UCSD-AML1 (cell line): Measurements from ENCODE around the gene TBL1X.

ENCODE experiments used
- DNase-seq: peaks from one replicate; lab custom pipeline; 2025; ENCODE audit not compliant: unreplicated experiment; lab: John Stamatoyannopoulos, UW

TBL1X gene

DNA sequence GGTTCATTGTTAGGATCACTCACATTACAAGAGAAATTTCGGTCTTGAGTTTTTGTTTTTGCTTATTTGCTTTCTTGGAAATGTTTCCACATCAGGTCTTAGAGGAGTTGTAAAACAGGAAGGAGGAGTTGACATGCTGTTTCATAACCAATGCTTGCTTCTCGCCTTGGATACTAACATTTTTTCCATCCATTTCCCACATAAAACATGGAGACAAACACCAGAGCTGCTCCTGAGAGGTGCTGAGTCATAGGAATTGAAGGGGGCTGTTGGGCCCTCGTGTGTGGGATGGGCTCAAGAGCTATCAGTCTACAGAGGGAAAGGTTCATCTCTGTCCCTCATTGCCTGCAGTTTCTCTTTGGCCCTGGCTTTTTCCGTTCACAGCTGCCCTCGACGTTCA is 29.9 kb downstream of the TBL1X start:
- no peak for DNase-seq

DNA sequence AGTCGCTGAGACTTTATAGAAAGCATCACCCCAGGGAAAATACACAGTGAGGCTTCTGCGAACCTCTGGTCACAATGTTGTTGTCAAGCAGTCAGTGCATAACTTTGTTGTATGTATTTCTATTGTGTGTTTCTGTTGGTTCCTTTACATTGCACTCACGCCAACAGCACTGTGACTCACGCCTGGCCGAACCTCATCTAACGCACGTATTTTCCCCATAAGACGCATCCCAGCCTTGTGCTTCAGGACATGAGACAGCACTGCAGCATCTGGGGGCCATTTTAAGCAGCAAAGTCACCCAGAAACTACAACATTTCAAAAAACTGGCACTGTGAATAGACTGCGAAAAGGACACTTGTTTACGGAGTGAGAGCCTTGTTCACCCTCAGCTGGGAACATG is 30.6 kb downstream of the TBL1X start:
- DNase-seq: no peak

GRCh38 chrX:9498236-9498635 is 33.4 kb downstream of the TBL1X start:
- DNase-seq: no peak

GRCh38 chrX:9500584-9500983 is 35.7 kb downstream of the TBL1X start:
- DNase-seq: no peak

DNA sequence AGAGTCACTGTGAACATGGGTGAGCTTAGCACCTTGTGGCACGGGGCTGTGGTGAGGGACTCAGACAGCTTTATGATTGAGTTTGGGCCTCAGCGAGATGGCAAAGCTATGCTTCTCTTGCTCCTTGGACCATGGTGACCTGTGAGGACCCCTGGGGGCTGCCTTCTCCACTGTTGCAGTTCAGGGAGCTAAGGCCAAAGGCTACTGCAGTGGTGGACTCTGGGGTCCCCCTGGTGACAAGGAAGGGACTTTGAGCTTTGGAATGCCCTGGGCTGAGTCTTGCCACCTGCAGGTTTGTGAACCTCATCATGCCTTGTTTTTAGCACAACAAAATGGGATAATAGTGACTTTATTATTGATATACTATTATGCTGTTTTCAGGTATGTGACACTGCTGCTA is 36.5 kb downstream of the TBL1X start:
- peak; percentile 22 for DNase-seq

GRCh38 chrX:9503261-9503660 is 38.4 kb downstream of the TBL1X start:
- DNase-seq: no peak

GRCh38 chrX:9510366-9510765 is 45.5 kb downstream of the TBL1X start:
- DNase-seq: no peak

GRCh38 chrX:9510980-9511379 is 46.1 kb downstream of the TBL1X start:
- DNase-seq: no peak

DNA sequence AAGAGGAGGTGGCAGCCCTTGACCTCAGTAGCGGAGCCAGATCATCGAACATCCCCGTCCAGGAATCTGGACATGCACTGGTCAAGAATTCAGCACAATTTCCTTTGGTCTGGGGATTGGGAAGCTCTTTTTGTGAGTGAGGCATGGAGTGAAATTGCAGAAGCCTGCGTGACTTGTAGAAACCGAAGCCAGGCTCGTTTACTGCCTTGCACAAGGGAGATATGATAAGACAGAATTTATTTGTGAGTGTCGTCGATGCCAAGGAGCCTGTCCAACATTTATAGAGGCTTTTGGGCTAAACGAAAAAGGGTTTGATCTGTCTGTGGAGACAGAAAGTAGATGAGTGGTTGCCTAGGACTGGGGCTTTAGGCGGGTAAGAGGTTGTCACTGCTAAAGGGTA is 50.6 kb downstream of the TBL1X start:
- DNase-seq: no peak

DNA sequence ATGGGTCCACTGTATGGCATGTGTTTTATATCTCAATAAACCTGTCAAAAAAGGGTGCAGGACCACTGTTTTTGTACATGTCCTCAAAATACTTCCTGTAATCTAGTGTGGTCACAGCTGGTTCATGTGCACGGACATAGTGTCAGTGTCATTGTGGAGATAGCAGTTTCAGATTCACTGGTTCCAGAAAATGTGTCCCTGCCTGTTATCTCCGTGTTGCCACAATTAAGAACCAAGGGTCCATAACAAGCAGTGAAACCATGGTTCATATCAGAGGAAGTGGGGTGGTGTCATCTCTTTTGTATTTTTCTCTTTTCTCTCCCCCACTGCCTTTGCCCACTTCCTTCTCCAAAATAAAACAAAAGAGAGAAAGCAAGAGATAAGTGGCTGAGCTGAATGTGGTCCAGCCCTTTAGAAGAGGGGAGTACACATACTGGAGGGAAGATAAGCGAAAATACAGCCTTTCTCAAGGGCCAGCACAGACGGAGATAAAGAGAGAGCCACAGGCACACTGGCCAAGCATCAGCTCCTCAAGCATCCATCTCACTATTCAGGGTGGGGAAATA is 51.2 kb downstream of the TBL1X start:
- DNase-seq: no peak

GRCh38 chrX:9516635-9517034 is 51.8 kb downstream of the TBL1X start:
- no peak for DNase-seq

DNA sequence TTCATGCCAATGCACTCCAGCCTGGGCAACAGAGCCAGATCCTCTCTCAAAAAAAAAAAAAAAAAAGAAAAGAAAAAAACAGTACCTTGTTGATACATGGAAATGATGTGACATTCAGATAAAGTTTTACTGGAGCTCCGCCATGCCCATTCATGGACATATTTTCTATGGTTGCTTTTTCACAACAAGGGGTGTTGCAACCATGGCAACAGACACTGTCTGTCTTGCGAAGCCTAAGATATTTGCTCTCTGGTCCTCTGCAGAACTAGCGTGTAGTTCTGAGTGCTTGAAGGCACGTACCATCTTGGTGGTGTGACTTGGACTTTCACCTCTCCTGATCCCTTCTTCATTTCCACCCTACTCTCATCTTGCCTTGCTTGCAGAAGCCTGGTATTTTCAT is 53.2 kb downstream of the TBL1X start:
- DNase-seq: no peak

- DNase-seq: no peak
Observed at GRCh38 chrX:9518889-9519288, 54.0 kb downstream of the TBL1X start.

- DNase-seq: no peak
Observed at GRCh38 chrX:9519546-9520216, 54.8 kb downstream of the TBL1X start.

DNA sequence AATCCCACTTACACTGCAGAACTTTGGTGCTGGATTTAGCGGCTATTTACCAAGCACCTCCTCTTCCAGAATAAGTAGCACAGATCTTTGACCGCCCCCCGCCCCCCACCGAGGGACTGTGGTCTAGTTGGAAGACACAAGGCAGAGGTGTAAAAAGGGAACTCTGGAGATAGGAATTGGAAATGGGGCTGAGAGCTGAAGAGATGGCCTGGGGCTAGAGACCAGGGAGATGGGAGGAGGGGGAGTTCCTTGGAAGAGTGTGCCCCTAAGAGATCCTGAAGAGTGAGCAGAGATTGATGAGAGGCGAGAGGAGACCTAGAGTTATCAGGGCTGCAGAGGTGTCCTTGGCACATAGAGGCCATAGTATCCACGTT is 55.3 kb downstream of the TBL1X start:
- DNase-seq: no peak

- no peak for DNase-seq
Observed at GRCh38 chrX:9522378-9523155, 57.7 kb downstream of the TBL1X start.

DNA sequence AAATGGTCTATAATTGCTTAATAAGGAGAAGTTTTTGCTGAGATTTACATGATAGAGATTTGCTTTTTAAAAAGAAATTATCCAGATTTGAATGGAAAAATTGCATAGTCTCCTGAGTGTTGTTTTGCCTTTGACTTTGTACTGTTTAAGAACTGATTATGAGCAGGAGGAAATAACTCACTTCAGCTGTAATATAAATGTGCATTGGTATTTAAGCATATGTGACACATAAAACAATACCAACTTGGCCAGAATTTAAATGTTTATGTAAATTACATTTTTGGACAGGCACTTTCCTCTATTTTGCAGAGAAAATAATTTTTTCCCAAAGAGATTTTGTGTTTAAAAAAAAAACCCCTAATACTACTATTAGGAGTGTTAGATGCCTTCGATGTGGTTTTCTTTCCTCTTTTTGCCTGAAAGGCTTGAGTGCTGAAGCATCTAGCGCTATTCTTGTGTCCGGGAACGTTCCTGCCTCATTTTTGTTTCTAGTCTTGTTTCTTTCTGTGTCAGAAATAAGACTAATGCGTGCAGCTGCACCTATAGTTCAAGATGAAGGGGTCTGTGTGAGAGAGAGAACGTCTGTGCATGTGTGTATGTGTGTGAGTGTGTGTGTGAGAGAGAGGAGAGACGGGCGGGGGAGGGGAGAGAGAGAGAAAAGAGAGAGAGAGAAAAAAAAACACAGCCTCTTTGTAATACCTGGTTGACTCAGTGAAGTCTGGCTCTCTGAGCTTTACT is 60.8 kb downstream of the TBL1X start:
- no peak for DNase-seq

GRCh38 chrX:9526965-9527364 is 62.1 kb downstream of the TBL1X start:
- DNase-seq: no peak

DNA sequence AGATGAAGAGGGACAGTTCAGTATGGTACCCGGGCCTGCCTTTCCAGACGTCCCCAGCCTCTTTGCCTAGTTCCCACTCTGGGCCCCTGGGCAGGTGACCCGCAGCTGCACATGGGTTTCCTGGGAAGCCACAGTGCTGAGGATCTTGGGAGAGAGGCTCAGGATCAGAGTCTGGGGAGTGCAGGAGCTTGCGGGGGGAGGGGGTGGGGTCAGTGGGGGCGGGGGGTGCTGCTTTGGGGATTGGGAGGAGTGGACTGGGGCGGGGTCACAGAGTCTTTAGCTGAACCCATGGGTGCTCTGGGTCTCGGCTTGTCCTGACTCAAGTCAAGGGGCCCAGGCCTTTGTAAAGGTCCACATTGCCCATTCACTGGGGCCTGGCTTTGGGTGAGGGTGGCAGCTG is 63.6 kb downstream of the TBL1X start:
- no peak for DNase-seq

- no peak for DNase-seq
Observed at GRCh38 chrX:9529223-9529622, 64.4 kb downstream of the TBL1X start.

- peak; percentile 36 for DNase-seq
Observed at GRCh38 chrX:9530848-9531274, 66.0 kb downstream of the TBL1X start.

DNA sequence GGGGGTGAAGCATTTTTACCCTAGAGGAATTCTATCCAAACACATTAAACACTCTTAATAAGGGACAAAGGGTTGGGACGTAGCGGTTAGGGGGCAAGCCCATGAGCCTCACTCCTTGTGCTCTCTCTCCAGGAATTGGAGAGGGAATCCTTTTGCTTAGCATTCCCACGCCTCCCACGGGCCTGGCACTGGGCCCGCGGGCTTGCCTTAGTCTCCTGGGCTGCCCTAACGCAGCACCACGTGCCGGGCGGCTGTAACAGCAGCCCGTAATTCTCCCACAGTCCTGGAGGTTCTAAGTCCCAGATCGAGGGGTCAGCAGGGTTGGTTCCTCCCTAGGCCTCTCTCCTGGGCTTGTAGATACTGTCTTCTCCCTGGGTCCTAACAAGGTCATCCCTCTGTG is 67.5 kb downstream of the TBL1X start:
- no peak for DNase-seq
